Measurements from ENCODE around the gene CARD11.

- no peak for TF ChIP-seq POLR2A (IDR thresholded peaks at IDR 0.05)
- no peak for TF ChIP-seq CTCF (IDR thresholded peaks at IDR 0.05)
These were observed 161.6 kb downstream of the CARD11 start for GRCh38 chr7:2882111-2882510.
